Stimulated activated memory B cell treated with anti-CD40 and anti-IgM and Interleukin-4, amounts not matched to agents 10 μg/mL and 1 μg/mL and 100 μg/mL, for 72 hours (primary cell): Measurements from ENCODE around the gene SLC22A31.
"Not testable (repeated sequence)": the region's sequence is repeated elsewhere in the genome, so short reads cannot be mapped to it uniquely, and the experiment has no call there.

Experiments
- ATAC-seq: fragments of 150-1000 bp; cut with Tn5 transposase; 2 replicates; pipeline ENCODE4 v1.10.0; 2021
- H3K27ac Mint-ChIP-seq: one replicate; pipeline ENCODE4 v1.8.0; 2022; ENCODE audit warnings: mild to moderate bottlenecking, mixed read lengths
- H3K27me3 Mint-ChIP-seq: one replicate; pipeline ENCODE4 v1.8.0; 2022; ENCODE audit warnings: mixed read lengths
- H3K36me3 Mint-ChIP-seq: one replicate; pipeline ENCODE4 v1.8.0; 2022; ENCODE audit warnings: mixed read lengths
- H3K4me1 Mint-ChIP-seq: one replicate; pipeline ENCODE4 v1.8.0; 2022; ENCODE audit warnings: mixed read lengths
- H3K4me3 Mint-ChIP-seq: one replicate; pipeline ENCODE4 v1.8.0; 2022; ENCODE audit warnings: mild to moderate bottlenecking, moderate library complexity, mixed read lengths
- H3K9me3 Mint-ChIP-seq: one replicate; pipeline ENCODE4 v1.8.0; 2022; ENCODE audit warnings: mixed read lengths

The SLC22A31 gene

GRCh38 chr16:89191033-89191900 is 9.1 kb downstream of the SLC22A31 start:
- no peaks in the 10 kb centered on the region for H3K9me3 Mint-ChIP-seq
- H3K4me1 Mint-ChIP-seq = no peaks in the 10 kb centered on the region
- H3K27me3 Mint-ChIP-seq = no peaks in the 10 kb centered on the region
- no peak overlapping the region for H3K4me3 Mint-ChIP-seq
- H3K36me3 Mint-ChIP-seq = no peaks in the 10 kb centered on the region
- H3K27ac Mint-ChIP-seq = no peak overlapping the region
- no peak for ATAC-seq

DNA sequence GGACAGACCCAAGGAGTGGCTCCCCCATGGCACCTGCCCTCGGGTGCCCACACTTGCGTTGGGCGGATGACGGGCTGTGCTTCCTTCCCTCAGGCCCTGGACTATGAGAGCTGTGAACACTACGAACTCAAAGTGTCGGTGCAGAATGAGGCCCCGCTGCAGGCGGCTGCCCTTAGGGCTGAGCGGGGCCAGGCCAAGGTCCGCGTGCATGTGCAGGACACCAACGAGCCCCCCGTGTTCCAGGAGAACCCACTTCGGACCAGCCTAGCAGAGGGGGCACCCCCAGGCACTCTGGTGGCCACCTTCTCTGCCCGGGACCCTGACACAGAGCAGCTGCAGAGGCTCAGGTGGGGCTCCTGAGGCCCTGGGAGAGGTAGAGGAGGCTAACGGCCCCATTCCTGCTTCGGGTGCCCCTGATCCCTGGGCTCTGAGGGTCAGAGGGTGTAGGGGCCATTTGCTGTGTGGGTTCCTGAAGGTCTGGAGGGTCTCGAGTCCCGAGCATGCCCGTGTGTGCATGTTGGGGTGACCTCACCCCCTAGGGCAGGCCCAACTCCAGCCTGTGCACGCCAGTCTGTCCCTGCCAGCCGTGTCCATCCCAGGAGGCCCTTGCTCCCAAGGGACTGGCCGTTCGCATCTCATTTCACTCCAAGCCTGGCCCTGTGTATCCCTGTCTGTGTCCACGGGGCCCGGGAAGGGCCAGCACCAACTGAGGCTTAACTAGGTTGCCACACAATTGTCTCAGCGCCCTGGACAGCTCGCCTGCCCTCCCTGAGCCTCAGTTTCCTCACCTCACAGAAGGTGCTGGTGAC is 10.0 kb downstream of the SLC22A31 start:
- ATAC-seq = no peak
- Mint-ChIP-seq H3K36me3 (no peaks in the 10 kb centered on the region), H3K27ac (no peak overlapping the region), H3K9me3 (no peaks in the 10 kb centered on the region), H3K27me3 (no peaks in the 10 kb centered on the region), H3K4me1 (no peaks in the 10 kb centered on the region), H3K4me3 (no peak overlapping the region)

DNA sequence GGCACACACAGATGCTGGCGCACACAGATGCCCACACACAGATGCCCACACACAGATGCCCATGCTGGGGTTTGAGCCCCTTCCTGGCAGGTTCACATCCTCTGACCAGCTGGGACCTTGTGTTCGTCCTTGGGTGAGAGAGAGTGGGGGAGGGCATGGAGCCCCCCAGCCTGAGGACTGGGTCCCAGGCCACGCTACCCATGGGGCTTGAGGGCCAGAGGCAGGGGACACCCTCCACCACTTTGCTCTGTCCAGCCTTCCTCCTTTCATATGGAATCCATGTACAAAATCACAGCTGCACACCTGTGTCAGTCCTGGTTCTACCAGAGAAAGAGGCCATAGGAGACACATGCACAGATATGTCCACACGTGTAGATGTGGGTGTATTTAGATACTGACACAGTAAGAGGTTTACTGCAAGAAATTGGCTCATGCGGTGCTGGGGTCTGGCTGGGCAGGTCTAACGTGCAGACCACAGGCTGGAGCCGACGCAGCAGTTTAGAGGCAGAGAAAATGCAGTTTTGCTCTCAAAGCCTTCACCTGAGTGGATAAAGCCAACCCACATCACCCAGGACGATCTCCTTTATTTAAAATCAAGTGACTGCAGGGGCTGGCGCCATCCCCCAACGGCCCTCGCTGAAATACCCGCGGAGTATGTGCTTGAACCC is 10.8 kb downstream of the SLC22A31 start:
- no peak for ATAC-seq
- no peaks in the 10 kb centered on the region for H3K4me1 Mint-ChIP-seq
- no peaks in the 10 kb centered on the region for H3K36me3 Mint-ChIP-seq
- no peaks in the 10 kb centered on the region for H3K9me3 Mint-ChIP-seq
- no peak overlapping the region for H3K4me3 Mint-ChIP-seq
- H3K27me3 Mint-ChIP-seq = no peaks in the 10 kb centered on the region
- no peak overlapping the region for H3K27ac Mint-ChIP-seq

DNA sequence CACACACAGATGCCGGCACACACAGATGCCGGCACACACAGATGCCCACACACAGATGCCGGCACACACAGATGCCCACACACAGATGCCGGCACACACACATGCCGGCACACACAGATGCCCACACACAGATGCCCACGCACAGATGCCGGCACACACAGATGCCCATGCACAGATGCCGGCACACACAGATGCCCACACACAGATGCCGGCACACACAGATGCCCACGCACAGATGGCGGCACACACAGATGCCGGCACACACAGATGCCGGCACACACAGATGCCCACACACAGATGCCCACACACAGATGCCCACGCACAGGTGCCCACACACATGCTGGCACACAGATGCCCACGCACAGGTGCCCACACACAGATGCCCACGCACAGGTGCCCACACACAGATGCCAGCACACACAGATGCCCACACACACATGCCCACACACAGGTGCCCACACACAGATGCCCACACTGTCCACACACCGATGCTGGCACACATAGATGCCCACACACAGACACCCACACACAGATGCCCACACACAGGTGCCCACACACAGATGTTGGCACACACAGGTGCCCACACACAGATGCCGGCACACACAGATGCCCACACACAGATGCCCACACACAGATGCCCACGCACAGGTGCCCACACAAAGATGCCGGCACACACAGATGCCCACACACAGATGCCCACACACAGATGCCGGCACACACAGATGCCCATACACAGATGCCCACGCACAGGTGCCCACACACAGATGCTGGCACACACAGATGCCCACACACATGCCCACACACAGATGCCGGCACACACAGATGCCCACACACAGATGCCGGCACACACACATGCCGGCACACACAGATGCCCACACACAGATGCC is 11.6 kb downstream of the SLC22A31 start:
- not testable (repeated sequence) for H3K27me3 Mint-ChIP-seq, H3K4me1 Mint-ChIP-seq, ATAC-seq

DNA sequence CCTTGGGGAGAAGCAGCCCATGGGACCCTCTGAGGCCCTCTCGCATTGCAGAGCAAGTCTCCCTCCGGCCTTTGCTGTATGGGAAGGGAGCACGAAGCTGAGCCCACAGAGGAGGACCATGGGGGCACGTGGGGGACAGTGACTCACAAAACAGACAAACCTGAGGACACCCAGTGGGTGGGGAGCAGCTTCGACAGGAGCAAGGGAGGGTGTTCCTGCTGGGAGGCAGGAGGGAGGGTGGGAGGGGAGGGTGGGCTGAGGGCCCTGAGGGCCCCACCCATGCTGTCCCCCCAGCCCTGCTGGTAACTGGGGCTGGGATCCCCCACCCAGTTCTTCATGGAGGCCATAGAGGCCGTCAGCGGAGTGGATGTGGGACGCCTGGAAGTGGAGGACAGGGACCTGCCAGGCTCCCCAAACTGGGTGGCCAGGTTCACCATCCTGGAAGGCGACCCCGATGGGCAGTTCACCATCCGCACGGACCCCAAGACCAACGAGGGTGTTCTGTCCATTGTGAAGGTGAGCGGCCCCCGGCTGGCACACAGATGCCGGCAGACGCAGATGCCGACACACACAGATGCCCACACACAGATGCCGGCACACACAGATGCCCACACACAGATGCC is 12.5 kb downstream of the SLC22A31 start:
- Mint-ChIP-seq H3K4me1 (no peaks in the 10 kb centered on the region), H3K9me3 (no peaks in the 10 kb centered on the region), H3K27ac (no peak overlapping the region), H3K27me3 (no peaks in the 10 kb centered on the region), H3K36me3 (no peaks in the 10 kb centered on the region), H3K4me3 (no peak overlapping the region)
- peak; percentile 18 for ATAC-seq

More for the DNA sequence above, 11.6 kb downstream of the SLC22A31 start:
- not testable (repeated sequence) for H3K4me3 Mint-ChIP-seq, H3K27ac Mint-ChIP-seq, H3K9me3 Mint-ChIP-seq, H3K36me3 Mint-ChIP-seq

GRCh38 chr16:89187032-89187769 is 13.1 kb downstream of the SLC22A31 start:
- no peak overlapping the region for H3K27ac Mint-ChIP-seq
- H3K4me1 Mint-ChIP-seq = no peaks in the 10 kb centered on the region
- no peaks in the 10 kb centered on the region for H3K27me3 Mint-ChIP-seq
- no peaks in the 10 kb centered on the region for H3K36me3 Mint-ChIP-seq
- ATAC-seq = peak; percentile 49
- H3K4me3 Mint-ChIP-seq = no peak overlapping the region
- H3K9me3 Mint-ChIP-seq = no peaks in the 10 kb centered on the region

- H3K9me3 Mint-ChIP-seq, H3K4me3 Mint-ChIP-seq, ATAC-seq, H3K27me3 Mint-ChIP-seq, H3K4me1 Mint-ChIP-seq, H3K36me3 Mint-ChIP-seq, H3K27ac Mint-ChIP-seq: not testable (repeated sequence)
Observed at GRCh38 chr16:89186593-89187031, 13.7 kb downstream of the SLC22A31 start.

DNA sequence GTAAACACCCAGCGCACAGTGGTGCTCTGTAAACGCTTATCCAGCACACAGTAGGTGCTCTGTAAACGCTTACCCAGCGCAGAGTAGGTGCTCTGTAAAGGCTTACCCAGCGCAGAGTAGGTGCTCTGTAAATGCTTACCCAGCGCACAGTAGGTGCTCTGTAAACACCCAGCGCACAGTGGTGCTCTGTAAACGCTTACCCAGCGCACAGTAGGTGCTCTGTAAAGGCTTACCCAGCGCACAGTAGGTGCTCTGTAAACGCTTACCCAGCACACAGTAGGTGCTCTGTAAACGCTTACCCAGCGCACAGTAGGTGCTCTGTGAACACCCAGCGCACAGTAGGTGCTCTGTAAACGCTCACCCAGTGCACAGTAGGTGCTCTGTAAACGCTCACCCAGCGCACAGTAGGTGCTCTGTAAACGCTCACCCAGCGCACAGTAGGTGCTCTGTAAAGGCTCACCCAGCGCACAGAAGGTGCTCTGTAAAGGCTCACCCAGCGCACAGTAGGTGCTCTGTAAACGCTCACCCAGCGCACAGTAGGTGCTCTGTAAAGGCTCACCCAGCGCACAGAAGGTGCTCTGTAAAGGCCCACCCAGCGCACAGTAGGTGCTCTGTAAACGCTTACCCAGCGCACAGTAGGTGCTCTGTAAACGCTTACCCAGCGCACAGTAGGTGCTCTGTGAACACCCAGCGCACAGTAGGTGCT is 14.3 kb downstream of the SLC22A31 start:
- H3K9me3 Mint-ChIP-seq, H3K36me3 Mint-ChIP-seq, H3K27ac Mint-ChIP-seq, ATAC-seq, H3K4me1 Mint-ChIP-seq, H3K4me3 Mint-ChIP-seq: not testable (repeated sequence)
- peaks cover 10% of the 10 kb centered on the region for H3K27me3 Mint-ChIP-seq

GRCh38 chr16:89184933-89185794 is 15.2 kb downstream of the SLC22A31 start:
- Mint-ChIP-seq H3K27ac (no peak overlapping the region), H3K9me3 (no peaks in the 10 kb centered on the region), H3K4me1 (no peaks in the 10 kb centered on the region), H3K27me3 (peaks cover 19% of the 10 kb centered on the region), H3K36me3 (no peaks in the 10 kb centered on the region), H3K4me3 (no peak overlapping the region)
- ATAC-seq = no peak

DNA sequence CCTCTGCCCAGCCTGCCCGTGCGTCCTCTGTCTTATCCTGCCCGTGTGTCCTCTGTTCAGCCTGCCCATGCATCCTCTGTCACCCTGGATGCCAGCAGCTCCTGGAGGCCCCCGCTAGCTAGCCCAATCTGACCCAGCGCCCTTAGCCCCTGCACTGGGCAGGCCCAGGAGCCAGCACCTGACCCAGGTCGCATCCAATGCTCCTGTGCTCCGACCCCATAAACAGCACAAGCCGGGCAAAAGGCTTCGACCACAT is 15.7 kb downstream of the SLC22A31 start:
- Mint-ChIP-seq H3K9me3 (no peaks in the 10 kb centered on the region), H3K4me3 (no peak overlapping the region), H3K4me1 (no peaks in the 10 kb centered on the region), H3K27ac (no peak overlapping the region), H3K36me3 (no peaks in the 10 kb centered on the region), H3K27me3 (peaks cover 23% of the 10 kb centered on the region)
- no peak for ATAC-seq

GRCh38 chr16:89183975-89184676 is 16.2 kb downstream of the SLC22A31 start:
- no peaks in the 10 kb centered on the region for H3K4me1 Mint-ChIP-seq
- H3K27me3 Mint-ChIP-seq = peaks cover 28% of the 10 kb centered on the region
- H3K36me3 Mint-ChIP-seq = no peaks in the 10 kb centered on the region
- H3K27ac Mint-ChIP-seq = no peak overlapping the region
- ATAC-seq = no peak
- no peaks in the 10 kb centered on the region for H3K9me3 Mint-ChIP-seq
- no peak overlapping the region for H3K4me3 Mint-ChIP-seq

DNA sequence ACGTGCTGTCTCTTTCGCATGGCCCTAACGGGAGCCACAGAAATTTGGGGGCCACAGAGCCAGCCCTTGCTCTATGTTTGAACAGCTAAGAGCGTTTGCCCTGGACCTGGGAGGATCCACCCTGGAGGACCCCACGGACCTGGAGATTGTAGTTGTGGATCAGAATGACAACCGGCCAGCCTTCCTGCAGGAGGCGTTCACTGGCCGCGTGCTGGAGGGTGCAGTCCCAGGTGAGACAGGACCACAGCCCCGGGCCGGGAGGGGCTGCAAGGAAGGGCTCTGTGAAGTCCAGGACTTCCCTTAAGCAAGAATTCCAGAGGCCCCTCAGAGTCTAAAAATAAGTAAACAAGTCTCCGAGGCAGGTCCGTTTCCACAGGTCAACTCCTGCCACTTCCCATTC is 16.9 kb downstream of the SLC22A31 start:
- no peaks in the 10 kb centered on the region for H3K36me3 Mint-ChIP-seq
- H3K4me3 Mint-ChIP-seq = no peak overlapping the region
- H3K4me1 Mint-ChIP-seq = no peaks in the 10 kb centered on the region
- H3K9me3 Mint-ChIP-seq = no peaks in the 10 kb centered on the region
- ATAC-seq = no peak
- H3K27ac Mint-ChIP-seq = no peak overlapping the region
- H3K27me3 Mint-ChIP-seq = peaks cover 35% of the 10 kb centered on the region
